PC-3 (cell line): ENCODE results near the gene TNFRSF1B.

Experiments
- CTCF ChIP-seq: fragments of 300-600 bp; sonication (generic); conservative IDR thresholded peaks from 2 replicates; pipeline ENCODE4 v1.5.1; 2017; ENCODE audit warnings: antibody characterized with exemption, low read depth, mild to moderate bottlenecking, low read length
- EZH2phosphoT487 ChIP-seq: fragments of 300-600 bp; sonication (generic); IDR thresholded peaks from 2 replicates; pipeline ENCODE4 v1.6.1; 2018; ENCODE audit warnings: mild to moderate bottlenecking, antibody characterized with exemption, low read length, borderline replicate concordance

GRCh38 chr1:12258272-12258671 lies 91.5 kb downstream of the TNFRSF1B start:
- TF ChIP-seq CTCF = no peak
- TF ChIP-seq EZH2phosphoT487 = no peak
